ENCODE results near the gene ARID2.
A peak's percentile ranks its signal among the peaks of the same experiment; 100 is the strongest.

Gene ARID2

DNA sequence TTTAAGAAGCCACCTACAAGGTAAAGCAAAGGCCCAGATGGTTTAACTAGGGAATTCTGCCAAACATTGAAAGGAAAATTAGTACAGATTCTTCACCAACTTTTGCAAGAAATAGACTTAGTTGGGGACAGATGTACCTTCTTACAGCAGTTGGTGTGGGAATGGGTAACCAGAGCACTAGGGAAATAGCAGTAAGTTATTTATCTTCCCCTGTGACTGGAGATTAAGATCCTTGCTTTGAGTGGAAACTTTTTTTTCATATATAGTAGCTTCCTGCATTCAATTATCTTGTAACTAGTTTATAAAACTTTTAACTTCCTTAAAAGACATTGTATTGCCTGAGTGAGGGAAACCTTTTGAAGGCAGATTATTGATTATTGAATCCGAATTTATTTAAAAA, 44.2 kb downstream of the ARID2 start:
- peak; percentile 20 for DNase-seq
- H4K91ac ChIP-seq (ENCODE audit: low read length) = no peak overlapping the region
- no peak overlapping the region for H2BK12ac ChIP-seq (ENCODE audit: low read length in 2 of 2)
- no peak overlapping the region for H2AFZ ChIP-seq (ENCODE audit: low read depth, low read length)
- no peak overlapping the region for H2BK120ac ChIP-seq (ENCODE audit: low read depth, low read length)
- no peak overlapping the region for H3K4me2 ChIP-seq (ENCODE audit: low read length, poor library complexity, severe bottlenecking)
- no peak overlapping the region for H3K4ac ChIP-seq (ENCODE audit: low read depth in 1 of 2, low read length in 2 of 2)
- H2BK15ac ChIP-seq (ENCODE audit: low read depth, poor library complexity, severe bottlenecking) = no peak overlapping the region
- no peak overlapping the region for H4K8ac ChIP-seq (ENCODE audit: low read length)
- no peak overlapping the region for H3K14ac ChIP-seq (ENCODE audit: low read length in 2 of 2)
- no peak overlapping the region for H3K27ac ChIP-seq (ENCODE audit: low read length, poor library complexity, severe bottlenecking)
- H3K23ac ChIP-seq (ENCODE audit: low read length in 2 of 2) = no peak overlapping the region
- WGBS = no CpG with 5 or more reads among the region's 1 CpG
- peaks cover 14% of the 10 kb centered on the region for H3K79me1 ChIP-seq (replicated peaks; ENCODE audit: low read length, poor library complexity, severe bottlenecking)
- no peaks in the 10 kb centered on the region for H3K27me3 ChIP-seq (ENCODE audit: control insufficient read depth in 1 of 2, insufficient read depth in 1 of 2, low read length in 2 of 2)
- H3K9me3 ChIP-seq (ENCODE audit: control insufficient read depth, low read length) = peaks cover 7% of the 10 kb centered on the region
- no peak overlapping the region for H3K9ac ChIP-seq (ENCODE audit: low read length)
- no peak overlapping the region for H3K18ac ChIP-seq (ENCODE audit: low read depth in 1 of 2, low read length in 2 of 2)
- peaks cover 1% of the 10 kb centered on the region for H3K4me1 ChIP-seq (ENCODE audit: control insufficient read depth, insufficient read depth, low read depth, low read length)
- no peak overlapping the region for H2BK5ac ChIP-seq (ENCODE audit: low read depth, low read length, poor library complexity, severe bottlenecking)
- H2AK5ac ChIP-seq (ENCODE audit: low read length, severe bottlenecking) = no peak overlapping the region
- no peaks in the 10 kb centered on the region for H3K36me3 ChIP-seq (ENCODE audit: control insufficient read depth in 1 of 2, insufficient read depth in 2 of 2, low read depth in 1 of 2, low read length in 2 of 2)
- no peak overlapping the region for H3K4me3 ChIP-seq (ENCODE audit: insufficient read depth in 1 of 2, low read depth in 1 of 2, low read length in 2 of 2)

DNA sequence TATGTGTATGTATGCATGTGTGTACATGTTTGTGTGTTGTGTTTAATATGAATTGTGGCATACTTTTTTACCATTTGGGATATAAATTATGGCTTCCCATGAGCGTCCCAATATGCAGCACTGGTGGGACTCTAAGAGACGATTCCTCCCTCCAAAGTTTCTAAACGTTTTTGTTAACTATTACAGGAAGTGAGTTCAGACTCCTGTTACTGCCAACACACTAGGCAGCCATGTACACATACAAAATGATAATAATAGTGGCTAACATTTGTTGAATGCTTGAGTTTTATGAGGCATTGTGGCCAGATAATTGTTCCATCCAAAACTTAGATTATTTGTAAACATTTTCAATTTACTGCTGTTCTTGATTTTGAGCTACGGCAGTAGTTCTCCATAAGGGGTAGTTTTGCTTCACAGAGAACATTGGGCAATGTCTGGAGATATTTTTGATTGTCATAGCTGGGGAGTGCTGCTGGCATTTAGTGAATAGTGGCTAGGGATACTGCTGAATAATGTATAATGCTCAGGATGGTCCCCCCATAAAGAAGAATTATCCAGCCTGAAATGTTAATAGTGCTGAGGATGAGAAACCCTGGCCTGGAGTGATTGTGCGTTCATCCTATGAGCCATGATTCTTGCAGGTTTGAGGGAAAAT, 45.1 kb downstream of the ARID2 start:
- no peak overlapping the region for H2AK5ac ChIP-seq (ENCODE audit: low read length, severe bottlenecking)

DNA sequence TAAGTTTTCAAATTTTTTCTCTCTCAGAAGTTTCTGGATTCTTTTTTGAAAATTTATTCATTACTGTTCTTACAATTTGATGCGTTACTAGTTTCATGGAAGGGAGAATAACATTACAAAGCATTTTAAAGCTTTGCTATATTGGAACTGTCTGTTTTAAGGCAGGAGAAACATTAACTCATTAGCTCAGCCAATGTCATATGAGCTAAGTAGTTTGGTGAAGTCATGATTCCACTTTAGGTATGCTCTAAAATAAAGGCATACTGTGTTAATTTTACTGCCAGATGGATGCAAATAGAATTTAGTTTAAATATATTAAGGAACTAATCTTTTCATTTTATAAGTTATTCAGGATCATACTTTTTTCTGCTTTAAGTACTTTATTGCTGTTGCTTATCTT, 46.0 kb downstream of the ARID2 start:
- DNase-seq = no peak
- Histone ChIP-seq H3K4ac (ENCODE audit: low read depth in 1 of 2, low read length in 2 of 2) (no peak overlapping the region), H2BK15ac (ENCODE audit: low read depth, poor library complexity, severe bottlenecking) (no peak overlapping the region), H3K4me3 (ENCODE audit: insufficient read depth in 1 of 2, low read depth in 1 of 2, low read length in 2 of 2) (no peak overlapping the region), H2AFZ (ENCODE audit: low read depth, low read length) (no peak overlapping the region), H3K9ac (ENCODE audit: low read length) (no peak overlapping the region), H3K27ac (ENCODE audit: low read length, poor library complexity, severe bottlenecking) (no peak overlapping the region), H2BK5ac (ENCODE audit: low read depth, low read length, poor library complexity, severe bottlenecking) (no peak overlapping the region), H3K79me1 (replicated peaks; ENCODE audit: low read length, poor library complexity, severe bottlenecking) (peaks cover 7% of the 10 kb centered on the region), H3K27me3 (ENCODE audit: control insufficient read depth in 1 of 2, insufficient read depth in 1 of 2, low read length in 2 of 2) (no peaks in the 10 kb centered on the region), H2AK5ac (ENCODE audit: low read length, severe bottlenecking) (no peak overlapping the region), H4K91ac (ENCODE audit: low read length) (no peak overlapping the region), H3K9me3 (ENCODE audit: control insufficient read depth, low read length) (no peaks in the 10 kb centered on the region), H3K4me1 (ENCODE audit: control insufficient read depth, insufficient read depth, low read depth, low read length) (peaks cover 2% of the 10 kb centered on the region), H3K36me3 (ENCODE audit: control insufficient read depth in 1 of 2, insufficient read depth in 2 of 2, low read depth in 1 of 2, low read length in 2 of 2) (no peaks in the 10 kb centered on the region), H3K23ac (ENCODE audit: low read length in 2 of 2) (no peak overlapping the region), H4K8ac (ENCODE audit: low read length) (no peak overlapping the region), H2BK120ac (ENCODE audit: low read depth, low read length) (no peak overlapping the region), H3K18ac (ENCODE audit: low read depth in 1 of 2, low read length in 2 of 2) (no peak overlapping the region), H3K4me2 (ENCODE audit: low read length, poor library complexity, severe bottlenecking) (no peak overlapping the region), H2BK12ac (ENCODE audit: low read length in 2 of 2) (no peak overlapping the region), H3K14ac (ENCODE audit: low read length in 2 of 2) (no peak overlapping the region)
- no CpG with 5 or more reads among the region's 1 CpG for WGBS

More for the DNA sequence above, 45.1 kb downstream of the ARID2 start:
- Histone ChIP-seq H3K4me3 (ENCODE audit: insufficient read depth in 1 of 2, low read depth in 1 of 2, low read length in 2 of 2) (no peak overlapping the region), H3K27me3 (ENCODE audit: control insufficient read depth in 1 of 2, insufficient read depth in 1 of 2, low read length in 2 of 2) (no peaks in the 10 kb centered on the region), H4K8ac (ENCODE audit: low read length) (no peak overlapping the region), H2AFZ (ENCODE audit: low read depth, low read length) (no peak overlapping the region), H3K18ac (ENCODE audit: low read depth in 1 of 2, low read length in 2 of 2) (no peak overlapping the region), H3K9me3 (ENCODE audit: control insufficient read depth, low read length) (peaks cover under 1% of the 10 kb centered on the region), H2BK5ac (ENCODE audit: low read depth, low read length, poor library complexity, severe bottlenecking) (no peak overlapping the region), H2BK120ac (ENCODE audit: low read depth, low read length) (no peak overlapping the region), H3K9ac (ENCODE audit: low read length) (no peak overlapping the region), H3K4ac (ENCODE audit: low read depth in 1 of 2, low read length in 2 of 2) (no peak overlapping the region), H3K23ac (ENCODE audit: low read length in 2 of 2) (no peak overlapping the region), H3K4me2 (ENCODE audit: low read length, poor library complexity, severe bottlenecking) (no peak overlapping the region), H3K4me1 (ENCODE audit: control insufficient read depth, insufficient read depth, low read depth, low read length) (peaks cover 1% of the 10 kb centered on the region), H4K91ac (ENCODE audit: low read length) (no peak overlapping the region), H3K36me3 (ENCODE audit: control insufficient read depth in 1 of 2, insufficient read depth in 2 of 2, low read depth in 1 of 2, low read length in 2 of 2) (no peaks in the 10 kb centered on the region), H3K79me1 (replicated peaks; ENCODE audit: low read length, poor library complexity, severe bottlenecking) (peaks cover 12% of the 10 kb centered on the region), H2BK15ac (ENCODE audit: low read depth, poor library complexity, severe bottlenecking) (no peak overlapping the region), H3K14ac (ENCODE audit: low read length in 2 of 2) (no peak overlapping the region), H3K27ac (ENCODE audit: low read length, poor library complexity, severe bottlenecking) (peak overlapping the region; percentile 38), H2BK12ac (ENCODE audit: low read length in 2 of 2) (no peak overlapping the region)
- DNase-seq = peak; percentile 10
- 58% methylated on average over 4 of the region's 5 CpGs for WGBS

GRCh38 chr12:45775964-45776363, 46.5 kb downstream of the ARID2 start:
- no peak overlapping the region for H2BK120ac ChIP-seq (ENCODE audit: low read depth, low read length)
- no peak overlapping the region for H3K4me2 ChIP-seq (ENCODE audit: low read length, poor library complexity, severe bottlenecking)
- H3K27ac ChIP-seq (ENCODE audit: low read length, poor library complexity, severe bottlenecking) = no peak overlapping the region
- H2BK15ac ChIP-seq (ENCODE audit: low read depth, poor library complexity, severe bottlenecking) = no peak overlapping the region
- no peak overlapping the region for H2BK12ac ChIP-seq (ENCODE audit: low read length in 2 of 2)
- 96% methylated on average over 2 of the region's 2 CpGs for WGBS
- no peak overlapping the region for H3K9ac ChIP-seq (ENCODE audit: low read length)
- H3K9me3 ChIP-seq (ENCODE audit: control insufficient read depth, low read length) = no peaks in the 10 kb centered on the region
- H3K4ac ChIP-seq (ENCODE audit: low read depth in 1 of 2, low read length in 2 of 2) = no peak overlapping the region
- no peak overlapping the region for H3K23ac ChIP-seq (ENCODE audit: low read length in 2 of 2)
- H3K14ac ChIP-seq (ENCODE audit: low read length in 2 of 2) = no peak overlapping the region
- no peaks in the 10 kb centered on the region for H3K27me3 ChIP-seq (ENCODE audit: control insufficient read depth in 1 of 2, insufficient read depth in 1 of 2, low read length in 2 of 2)
- H3K36me3 ChIP-seq (ENCODE audit: control insufficient read depth in 1 of 2, insufficient read depth in 2 of 2, low read depth in 1 of 2, low read length in 2 of 2) = no peaks in the 10 kb centered on the region
- no peak overlapping the region for H4K91ac ChIP-seq (ENCODE audit: low read length)
- peak overlapping the region; percentile 37 for H4K8ac ChIP-seq (ENCODE audit: low read length)
- no peak overlapping the region for H2BK5ac ChIP-seq (ENCODE audit: low read depth, low read length, poor library complexity, severe bottlenecking)
- H2AFZ ChIP-seq (ENCODE audit: low read depth, low read length) = no peak overlapping the region
- peak overlapping the region; percentile 85 for H2AK5ac ChIP-seq (ENCODE audit: low read length, severe bottlenecking)
- DNase-seq = no peak
- H3K18ac ChIP-seq (ENCODE audit: low read depth in 1 of 2, low read length in 2 of 2) = no peak overlapping the region
- peaks cover 6% of the 10 kb centered on the region for H3K79me1 ChIP-seq (replicated peaks; ENCODE audit: low read length, poor library complexity, severe bottlenecking)
- H3K4me1 ChIP-seq (ENCODE audit: control insufficient read depth, insufficient read depth, low read depth, low read length) = peaks cover 3% of the 10 kb centered on the region
- H3K4me3 ChIP-seq (ENCODE audit: insufficient read depth in 1 of 2, low read depth in 1 of 2, low read length in 2 of 2) = no peak overlapping the region

All from mesenchymal stem cell (in vitro differentiated cells and primary cell).